Peyer's patch (tissue), 4 donors: ENCODE measurements around the gene EPHA5. TPM values are rescaled to one million over a fixed set of nuclear protein-coding genes. Genes with fewer than 3 reads are reported as not detected.
"Not testable (repeated sequence)": the region's sequence is repeated elsewhere in the genome, so short reads cannot be mapped to it uniquely, and the experiment has no call there.

Experiments used
- DNase-seq, 3 donors: peaks; one replicate each; pipeline ENCODE4 v3.0.0-alpha.2; 2017 to 2019
- H3K27ac ChIP-seq, 4 donors: fragments of 200-600 bp; sonication (generic); one replicate each; pipeline ENCODE4 v1.5.1; 2016 to 2019
- H3K27me3 ChIP-seq, 2 donors: fragments of 200-600 bp; sonication (generic); one replicate each; pipeline ENCODE4 v1.5.1; 2019
- H3K36me3 ChIP-seq, 3 donors: fragments of 200-600 bp; sonication (generic); one replicate each; pipeline ENCODE4 v1.5.1; 2016 to 2019
- H3K4me1 ChIP-seq, 4 donors: fragments of 200-600 bp; sonication (generic); one replicate each; pipeline ENCODE4 v1.5.1; 2016 to 2019
- H3K4me3 ChIP-seq, 4 donors: fragments of 200-600 bp; sonication (generic); 1 replicate in 3 of 4; 2 replicates in 1 of 4; pipeline ENCODE4 v1.5.1; 2016 to 2019; ENCODE audit warnings: mild to moderate bottlenecking in 1 of 4
- H3K9me3 ChIP-seq, 4 donors: fragments of 200-600 bp; sonication (generic); one replicate each; pipeline ENCODE4 v1.5.1; 2016 to 2019; ENCODE audit warnings: mild to moderate bottlenecking in 1 of 4
- CTCF ChIP-seq, 6 experiments: fragments of 450-650 bp in 4 of 6; fragments of 200-600 bp in 2 of 6; sonication (generic) in 1 of 6; IDR thresholded peaks; one replicate each; pipeline ENCODE4 v1.5.1; 2017 to 2019; ENCODE audit warnings: antibody characterized with exemption in 6 of 6, mild to moderate bottlenecking in 3 of 6, moderate library complexity in 1 of 6
- POLR2A ChIP-seq, 2 donors: fragments of 450-650 bp; IDR thresholded peaks; one replicate each; pipeline ENCODE4 v1.5.1; 2017; ENCODE audit warnings: antibody characterized with exemption in 2 of 2, mild to moderate bottlenecking in 2 of 2, moderate library complexity in 2 of 2
- total RNA-seq, 4 donors: library from RNA; depleted of rRNA; stranded (reverse); fragments of >200 nt; gene quantifications; one replicate each; pipeline ENCODE4 v1.1.0, GENCODE V29; 2016

The EPHA5 gene
- total RNA-seq, 4 donors from 2014 or later = 0.09 TPM; not detected in 3

GRCh38 chr4:65310586-65310985 lies 359.7 kb downstream of the EPHA5 start:
- no peaks in the 10 kb centered on the region for H3K27me3 ChIP-seq
- no peak for DNase-seq

GRCh38 chr4:65308626-65309025 lies 361.7 kb downstream of the EPHA5 start:
- H3K4me1 ChIP-seq, DNase-seq, H3K27ac ChIP-seq, H3K36me3 ChIP-seq, H3K9me3 ChIP-seq, H3K4me3 ChIP-seq, H3K27me3 ChIP-seq: not testable (repeated sequence)

More at GRCh38 chr4:65310586-65310985, 359.7 kb downstream of the EPHA5 start:
- H3K9me3 ChIP-seq = no peaks in the 10 kb centered on the region
- TF ChIP-seq POLR2A (IDR thresholded peaks at IDR 0.05) (no peak), CTCF (IDR thresholded peaks at IDR 0.05) (no peak)
- no peak overlapping the region for H3K27ac ChIP-seq
- H3K4me1 ChIP-seq = no peaks in the 10 kb centered on the region
- H3K36me3 ChIP-seq = no peaks in the 10 kb centered on the region
- H3K4me3 ChIP-seq = no peak overlapping the region

- no peak overlapping the region for H3K27ac ChIP-seq
- H3K4me3 ChIP-seq = no peak overlapping the region
- TF ChIP-seq POLR2A (IDR thresholded peaks at IDR 0.05) (no peak), CTCF (IDR thresholded peaks at IDR 0.05) (no peak)
- H3K36me3 ChIP-seq = no peaks in the 10 kb centered on the region
- no peaks in the 10 kb centered on the region for H3K4me1 ChIP-seq
- DNase-seq = no peak
- no peaks in the 10 kb centered on the region for H3K27me3 ChIP-seq
- no peaks in the 10 kb centered on the region for H3K9me3 ChIP-seq
These were observed 368.1 kb downstream of the EPHA5 start for GRCh38 chr4:65302145-65302544.

- Histone ChIP-seq H3K9me3 (no peaks in the 10 kb centered on the region), H3K4me3 (no peak overlapping the region), H3K36me3 (no peaks in the 10 kb centered on the region), H3K27ac (no peak overlapping the region), H3K4me1 (no peaks in the 10 kb centered on the region), H3K27me3 (no peaks in the 10 kb centered on the region)
- DNase-seq = no peak
- TF ChIP-seq CTCF (IDR thresholded peaks at IDR 0.05) = no peak
- TF ChIP-seq POLR2A (IDR thresholded peaks at IDR 0.05) = no peak
These were observed 374.0 kb downstream of the EPHA5 start for GRCh38 chr4:65296246-65296645.

- Histone ChIP-seq H3K4me1 (no peaks in the 10 kb centered on the region), H3K36me3 (no peaks in the 10 kb centered on the region), H3K27ac (no peak overlapping the region), H3K4me3 (no peak overlapping the region), H3K27me3 (no peaks in the 10 kb centered on the region), H3K9me3 (no peaks in the 10 kb centered on the region)
- TF ChIP-seq CTCF (IDR thresholded peaks at IDR 0.05) (no peak), POLR2A (IDR thresholded peaks at IDR 0.05) (no peak)
- DNase-seq = no peak
These were observed 383.2 kb downstream of the EPHA5 start for GRCh38 chr4:65287071-65287470.
